Activated CD4-positive, alpha-beta T cell treated with anti-CD3 and anti-CD28 coated beads, Interleukin-2, amount 50 U/mL, for 1 hour (primary cell): ENCODE results near the gene APOA5.
"Not testable (repeated sequence)": the region's sequence is repeated elsewhere in the genome, so short reads cannot be mapped to it uniquely, and the experiment has no call there.

Experiments
- DNase-seq: peaks from one replicate; pipeline ENCODE4 v3.0.0-alpha.2; 2020

APOA5 gene

GRCh38 chr11:116772443-116773202 lies 19.1 kb downstream of the APOA5 start, which contains the start of gene BUD13:
Gene BUD13 (minus strand): TSS chr11:116772987. CDS start chr11:116772964, 23 bp downstream.
- DNase-seq: peak; percentile 95

GRCh38 chr11:116771935-116772334 lies 19.7 kb downstream of the APOA5 start:
- no peak for DNase-seq

- DNase-seq: no peak
These were observed 29.5 kb downstream of the APOA5 start for GRCh38 chr11:116762132-116762531.

GRCh38 chr11:116756044-116756443 lies 35.6 kb downstream of the APOA5 start:
- DNase-seq: not testable (repeated sequence)

- DNase-seq: no peak
These were observed 41.5 kb downstream of the APOA5 start for GRCh38 chr11:116750070-116750718.

GRCh38 chr11:116742104-116742503 lies 49.6 kb downstream of the APOA5 start:
- no peak for DNase-seq

GRCh38 chr11:116740741-116741140 lies 50.9 kb downstream of the APOA5 start:
- no peak for DNase-seq
